ENCODE results near the gene HMOX2.

The HMOX2 gene

DNA sequence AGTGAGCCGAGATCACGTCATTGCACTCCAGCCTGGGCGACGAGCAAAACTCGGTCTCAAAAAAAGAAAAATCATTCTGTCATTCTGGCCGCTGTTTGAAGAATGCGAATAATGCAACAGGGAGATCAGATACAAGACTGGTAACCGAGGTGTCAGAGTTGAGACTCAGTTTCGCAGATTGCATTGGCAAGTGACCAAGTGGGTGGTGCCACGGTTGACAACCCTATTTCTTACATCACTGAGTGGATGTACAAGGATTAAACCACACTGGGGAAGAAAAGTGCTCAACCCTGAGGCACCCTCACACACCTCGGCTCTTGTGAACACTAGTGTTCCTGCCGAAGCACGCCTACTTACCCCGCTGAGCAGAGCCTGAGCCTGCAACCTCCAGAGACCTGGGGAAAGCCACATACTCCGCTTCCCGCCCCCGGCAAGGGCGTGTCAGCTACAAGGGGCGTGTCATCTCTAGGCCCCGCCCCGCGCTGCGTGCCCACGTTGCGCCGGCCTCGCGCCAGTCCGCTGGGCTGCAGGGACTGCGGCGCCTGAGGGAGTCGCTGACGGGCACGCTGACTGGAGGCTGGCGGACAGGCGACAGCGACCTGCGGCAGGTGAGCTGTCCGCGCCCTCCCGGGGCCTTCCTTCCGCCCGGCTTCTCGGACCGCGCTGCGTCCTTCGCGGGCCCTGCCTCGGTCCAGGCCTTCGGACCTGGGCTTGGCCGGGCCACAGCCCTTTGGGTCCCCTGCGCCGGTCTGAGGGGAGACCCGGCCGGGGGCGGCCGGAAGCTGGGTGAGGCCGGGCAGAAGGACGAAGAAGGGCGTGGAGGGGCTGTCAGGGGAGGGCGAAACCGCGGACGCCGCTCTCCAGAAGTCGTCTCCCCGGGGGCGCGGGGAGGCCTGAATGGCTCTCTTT lies at the start of gene HMOX2:
TSS of gene HMOX2 (plus strand) at position 519 of the 909 bp plus-strand sequence. CDS start 29,127 bp downstream, outside the sequence.
- peak; percentile 88 for DNase-seq

GRCh38 chr16:4426722-4427372 lies 49.4 kb upstream of the HMOX2 start:
- no peak for DNase-seq

GRCh38 chr16:4428500-4428899 lies 47.7 kb upstream of the HMOX2 start:
- DNase-seq = no peak

DNA sequence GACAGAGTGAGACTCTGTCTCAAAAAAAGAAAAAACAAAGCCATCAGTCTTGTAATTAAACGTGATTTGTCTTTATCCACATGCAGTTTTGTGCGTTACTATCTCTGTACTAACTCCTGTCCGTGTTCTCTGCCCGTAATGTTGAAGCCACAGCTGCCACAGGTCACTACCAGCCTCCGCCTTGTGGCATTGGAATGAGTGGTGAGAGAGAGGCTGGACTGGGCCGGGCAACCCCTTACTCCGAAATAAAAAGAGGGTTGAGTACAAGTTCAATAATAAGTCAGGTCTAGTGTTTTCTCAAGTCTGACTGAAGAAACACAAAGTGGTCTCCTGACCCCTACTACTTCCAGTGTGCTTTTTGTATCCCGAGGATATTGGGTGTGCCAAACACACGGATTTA lies 45.2 kb upstream of the HMOX2 start:
- DNase-seq = no peak

- DNase-seq = no peak
Measured at GRCh38 chr16:4433228-4433627, 43.0 kb upstream of the HMOX2 start.

DNA sequence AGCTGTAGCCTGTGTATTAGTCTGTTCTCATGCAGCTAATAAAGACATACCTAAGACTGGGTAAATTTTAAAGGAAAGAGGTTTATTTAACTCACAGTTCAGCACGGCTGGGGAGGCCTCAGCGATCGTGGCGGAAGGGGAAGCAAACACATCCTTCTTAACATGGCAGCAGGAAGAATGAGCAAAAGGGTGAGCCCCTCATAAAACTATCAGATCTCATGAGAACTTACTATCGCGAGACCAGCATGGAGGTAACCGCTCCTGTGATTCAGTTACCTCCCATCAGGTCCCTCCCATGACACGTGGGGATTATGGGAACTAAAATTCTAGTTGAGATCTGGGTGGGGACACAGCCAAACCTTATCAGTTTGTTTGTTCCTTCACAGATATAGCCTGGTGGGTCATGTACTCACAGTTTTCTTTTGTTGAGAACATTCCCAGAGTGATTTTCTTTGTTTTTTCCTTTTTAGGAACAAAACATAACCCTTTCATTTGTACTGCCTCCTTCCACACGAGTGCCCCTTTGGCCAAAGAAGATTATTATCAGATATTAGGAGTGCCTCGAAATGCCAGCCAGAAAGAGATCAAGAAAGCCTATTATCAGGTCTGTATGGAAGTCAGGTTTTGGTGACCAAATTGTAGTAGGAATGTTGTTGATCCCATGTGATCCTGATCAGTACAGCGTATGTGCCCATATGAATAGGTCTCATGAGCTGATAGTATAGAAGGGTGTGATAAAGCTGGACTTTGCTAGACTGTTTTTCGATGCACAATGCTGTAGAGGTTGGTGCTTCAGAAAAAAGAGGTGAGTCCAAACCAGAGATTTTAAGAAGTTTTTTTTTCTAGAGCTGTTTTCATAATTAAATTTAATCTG lies 42.0 kb upstream of the HMOX2 start:
- DNase-seq = no peak

GRCh38 chr16:4435337-4436067 lies 40.7 kb upstream of the HMOX2 start:
- DNase-seq = no peak

GRCh38 chr16:4437366-4437765 lies 38.8 kb upstream of the HMOX2 start:
- no peak for DNase-seq

DNA sequence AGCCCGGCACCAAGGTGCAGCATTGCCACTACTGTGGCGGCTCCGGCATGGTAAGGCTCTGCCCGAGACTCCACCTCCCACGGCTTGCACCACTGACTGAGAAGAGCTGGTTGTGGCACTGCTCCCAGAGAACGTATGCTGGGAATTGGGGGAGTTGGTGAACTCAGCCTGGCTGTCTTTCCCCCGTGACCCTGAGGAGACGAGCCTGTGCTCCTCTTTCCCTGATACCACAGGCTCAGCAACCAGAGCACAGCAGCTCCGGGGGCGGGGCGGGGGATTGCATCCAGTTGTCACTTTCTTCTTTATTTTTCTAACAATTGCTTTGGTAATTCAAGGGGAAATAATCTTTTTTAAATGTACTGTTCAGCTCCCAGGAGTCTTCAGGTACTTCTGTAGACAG lies 33.8 kb upstream of the HMOX2 start:
- no peak for DNase-seq

- no peak for DNase-seq
Measured at GRCh38 chr16:4443271-4443670, 32.9 kb upstream of the HMOX2 start.

DNA sequence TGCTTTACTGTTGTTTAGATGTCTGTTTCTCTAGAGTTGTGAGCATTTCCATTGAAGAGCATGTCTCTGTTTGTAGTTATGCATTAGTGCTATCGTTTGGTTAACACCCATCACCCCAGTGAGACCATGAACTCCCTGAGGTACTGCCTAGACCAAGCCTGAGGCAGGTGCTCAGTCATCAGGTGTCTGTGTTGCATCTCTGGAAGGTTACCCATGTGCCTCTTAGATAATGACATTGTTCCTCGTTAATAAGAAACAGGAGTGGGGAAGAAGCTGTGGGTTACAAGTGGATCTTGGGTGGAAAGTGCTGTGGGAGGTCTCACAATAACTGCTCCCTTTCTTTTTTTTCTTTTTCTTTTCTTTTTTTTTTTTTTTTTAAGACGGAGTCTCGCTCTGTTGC lies 32.2 kb upstream of the HMOX2 start:
- no peak for DNase-seq

- DNase-seq = no peak
Measured at GRCh38 chr16:4450430-4450829, 25.8 kb upstream of the HMOX2 start.

DNA sequence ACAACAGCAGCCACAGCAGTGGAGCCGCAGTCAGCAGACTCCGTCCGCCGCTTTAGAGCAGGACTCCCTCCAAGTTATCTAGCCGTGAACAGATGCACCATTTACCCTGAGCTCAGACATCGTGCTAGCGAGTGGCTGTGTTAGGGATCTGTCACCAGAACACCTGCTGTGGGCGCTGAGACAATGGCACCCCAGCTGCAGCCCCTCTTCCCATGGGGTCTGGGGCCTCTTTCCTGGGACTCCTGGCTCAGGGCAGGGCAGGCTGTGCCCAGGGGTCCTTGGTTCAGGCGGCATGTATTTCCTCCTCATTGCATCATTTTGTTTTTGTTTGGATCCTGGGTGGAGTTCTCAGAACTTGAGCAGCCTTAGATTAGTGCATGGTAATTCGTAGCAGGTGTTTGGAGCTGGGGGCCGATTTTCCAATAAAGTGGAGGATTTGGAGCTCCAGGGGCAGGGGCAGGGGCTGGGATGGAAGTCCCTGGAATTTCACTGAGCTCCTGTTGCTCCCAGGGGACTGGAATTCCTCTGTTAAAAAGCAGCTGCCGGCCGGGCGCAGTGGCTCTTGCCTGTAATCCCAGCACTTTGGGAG lies 25.2 kb upstream of the HMOX2 start:
- DNase-seq = no peak

DNA sequence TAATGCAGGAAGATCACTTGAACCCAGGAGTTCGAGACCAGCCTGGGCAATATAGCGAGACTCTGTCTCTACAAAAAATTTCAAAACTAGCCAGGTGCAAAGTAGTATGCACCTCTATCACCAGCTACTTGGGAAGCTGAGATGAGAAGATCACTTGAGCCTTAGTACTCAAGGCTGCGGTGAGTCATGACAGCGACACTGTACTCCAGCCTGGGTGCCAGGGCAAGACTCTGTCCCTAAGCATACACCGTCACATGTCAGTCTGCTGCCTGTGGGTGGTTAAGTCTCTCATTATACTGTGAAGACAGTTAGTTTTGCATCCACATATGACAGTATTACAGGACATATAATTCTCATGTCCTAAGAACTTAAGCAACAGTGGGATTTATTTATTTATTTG lies 23.5 kb upstream of the HMOX2 start:
- DNase-seq = no peak

DNA sequence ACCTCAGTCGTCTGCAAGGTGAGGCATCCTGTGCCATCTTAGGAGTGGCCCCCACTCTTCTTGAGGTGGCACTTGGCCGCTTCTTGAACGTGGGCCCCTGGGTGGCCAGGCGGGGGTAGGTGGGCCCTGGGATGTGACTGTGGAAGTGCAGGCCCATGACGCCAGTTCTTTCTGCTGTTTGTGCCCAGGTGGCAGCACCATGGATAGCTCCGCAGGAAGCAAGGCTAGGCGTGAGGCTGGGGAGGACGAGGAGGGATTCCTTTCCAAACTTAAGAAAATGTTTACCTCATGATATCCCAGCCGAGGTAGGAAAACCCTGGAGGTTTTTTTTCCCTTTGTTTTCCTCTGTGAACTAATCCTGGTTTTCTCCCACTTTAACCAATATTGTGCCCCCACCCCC lies 21.6 kb upstream of the HMOX2 start:
- DNase-seq = no peak

- DNase-seq = no peak
Measured at GRCh38 chr16:4455081-4455480, 21.1 kb upstream of the HMOX2 start.

DNA sequence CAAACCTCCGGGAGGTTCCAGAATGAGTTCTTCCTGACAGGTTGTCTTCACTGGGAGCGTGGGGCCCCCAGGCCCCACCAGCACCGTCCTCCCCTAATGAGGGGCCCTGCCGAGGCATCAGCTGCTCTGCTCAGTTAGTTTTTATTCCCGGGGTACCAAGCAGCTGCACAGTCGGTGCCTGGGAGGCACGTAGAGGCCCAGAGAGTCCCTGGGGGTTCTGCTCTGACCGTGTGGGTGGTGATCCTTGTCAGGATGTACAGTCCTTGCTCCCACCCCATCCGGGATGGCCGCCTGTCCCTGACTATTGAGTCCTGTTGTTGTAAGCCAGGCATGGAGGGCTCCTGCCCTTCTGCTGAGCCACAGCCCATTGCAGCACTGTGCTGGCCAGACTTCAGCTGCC lies 20.2 kb upstream of the HMOX2 start:
- no peak for DNase-seq

GRCh38 chr16:4460936-4461249 lies 15.3 kb upstream of the HMOX2 start:
- no peak for DNase-seq

DNA sequence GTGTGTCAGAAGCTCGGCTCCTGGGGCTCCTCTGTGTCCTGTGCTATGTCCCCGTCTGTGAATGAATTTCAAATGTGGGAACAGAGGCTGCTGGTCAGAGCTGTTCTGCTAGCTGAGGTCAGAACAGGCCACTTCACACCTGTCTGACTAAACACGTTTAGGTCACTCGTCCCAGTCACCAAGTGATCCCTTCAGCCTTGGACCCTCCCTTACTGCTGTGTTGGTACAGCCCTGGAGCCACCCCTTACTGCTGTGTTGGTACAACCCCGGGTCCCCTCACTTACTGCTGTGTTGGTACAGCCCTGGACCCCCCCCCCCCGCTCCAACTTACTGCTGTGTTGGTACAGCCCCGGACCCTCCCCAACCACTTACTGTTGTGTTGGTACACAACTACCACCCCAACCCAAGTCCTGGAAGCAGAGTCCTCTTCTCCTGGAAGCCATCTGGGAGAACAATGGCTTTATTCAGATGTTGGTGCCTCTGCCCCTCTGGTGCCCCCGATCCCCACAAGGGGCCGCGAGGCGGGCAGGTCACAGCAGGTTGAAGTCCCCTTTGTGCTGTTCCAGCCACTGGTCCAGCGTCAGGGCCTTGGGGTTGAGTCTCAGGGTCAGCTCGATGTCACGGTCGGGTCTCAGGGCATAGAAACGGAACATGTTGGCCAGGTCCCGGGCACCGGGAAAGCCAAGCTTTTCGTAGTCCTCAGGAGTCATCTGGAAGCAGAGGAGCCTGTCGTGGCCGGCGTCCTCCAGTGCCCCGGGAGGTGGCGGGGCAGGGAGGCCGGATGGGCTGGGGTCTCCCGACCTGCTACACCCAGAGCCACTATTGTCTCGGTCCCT lies 14.7 kb upstream of the HMOX2 start:
- DNase-seq = peak; percentile 20

DNA sequence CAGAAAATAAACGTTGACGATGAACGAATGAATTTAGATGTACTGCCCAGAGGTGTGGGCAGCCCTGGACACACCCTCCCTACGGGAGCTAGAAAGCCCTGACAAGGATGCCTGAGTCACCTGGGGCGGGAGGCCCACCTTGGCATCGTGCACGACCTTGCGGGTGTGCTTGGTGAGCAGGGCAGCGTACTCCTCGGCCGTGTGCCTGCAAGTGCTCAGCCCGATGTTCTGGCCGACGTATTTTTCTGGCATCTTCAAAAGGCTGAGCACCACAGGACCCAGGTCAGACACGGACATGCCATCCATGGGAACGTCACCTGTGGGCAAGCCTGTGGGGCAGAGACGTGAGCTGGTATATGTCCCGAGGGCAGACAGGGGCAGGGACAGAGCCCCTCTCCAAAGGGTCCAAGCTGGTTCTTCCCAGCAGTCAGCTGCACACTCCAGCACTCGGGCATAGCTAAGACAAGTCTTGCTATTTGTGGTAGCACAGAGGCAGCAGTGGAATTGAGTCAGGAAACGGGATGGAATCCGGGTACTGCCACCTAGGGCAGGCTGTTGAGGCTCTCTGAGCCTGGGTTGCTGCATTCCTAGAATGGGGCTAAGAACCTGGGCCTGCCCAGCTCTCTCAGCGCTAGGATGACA lies 12.6 kb upstream of the HMOX2 start:
- no peak for DNase-seq

All from NCI-H2227 treated with DMSO at 0.1 percent for 48 hours (cell line).